GM12873 (cell line): Measurements from ENCODE around the gene MCU.

ENCODE experiments used
- CTCF ChIP-seq: IDR thresholded peaks from 2 replicates; pipeline ENCODE4 v1.5.1; 2012; ENCODE audit warnings: low read depth, mild to moderate bottlenecking, moderate library complexity, low read length, control low read depth; ENCODE audit not compliant: insufficient read depth; ENCODE audit errors: missing control alignments

The MCU gene

DNA sequence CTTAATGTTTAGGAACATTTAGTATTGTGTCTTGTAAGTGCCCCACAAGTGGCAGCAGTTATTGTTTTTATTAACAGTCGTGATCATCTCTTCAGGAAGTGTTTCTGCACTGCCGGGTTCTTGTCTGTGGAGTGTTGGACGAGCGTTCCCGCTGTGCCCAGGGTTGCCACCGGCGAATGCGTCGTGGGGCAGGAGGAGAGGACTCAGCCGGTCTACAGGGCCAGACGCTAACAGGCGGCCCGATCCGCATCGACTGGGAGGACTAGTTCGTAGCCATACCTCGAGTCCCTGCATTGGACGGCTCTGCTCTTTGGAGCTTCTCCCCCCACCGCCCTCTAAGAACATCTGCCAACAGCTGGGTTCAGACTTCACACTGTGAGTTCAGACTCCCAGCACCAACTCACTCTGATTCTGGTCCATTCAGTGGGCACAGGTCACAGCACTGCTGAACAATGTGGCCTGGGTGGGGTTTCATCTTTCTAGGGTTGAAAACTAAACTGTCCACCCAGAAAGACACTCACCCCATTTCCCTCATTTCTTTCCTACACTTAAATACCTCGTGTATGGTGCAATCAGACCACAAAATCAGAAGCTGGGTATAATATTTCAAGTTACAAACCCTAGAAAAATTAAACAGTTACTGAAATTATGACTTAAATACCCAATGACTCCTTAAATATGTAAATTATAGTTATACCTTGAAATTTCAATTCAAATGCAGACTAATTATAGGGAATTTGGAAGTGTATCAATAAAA is 240.5 kb downstream of the MCU start:
- no peak for TF ChIP-seq CTCF

DNA sequence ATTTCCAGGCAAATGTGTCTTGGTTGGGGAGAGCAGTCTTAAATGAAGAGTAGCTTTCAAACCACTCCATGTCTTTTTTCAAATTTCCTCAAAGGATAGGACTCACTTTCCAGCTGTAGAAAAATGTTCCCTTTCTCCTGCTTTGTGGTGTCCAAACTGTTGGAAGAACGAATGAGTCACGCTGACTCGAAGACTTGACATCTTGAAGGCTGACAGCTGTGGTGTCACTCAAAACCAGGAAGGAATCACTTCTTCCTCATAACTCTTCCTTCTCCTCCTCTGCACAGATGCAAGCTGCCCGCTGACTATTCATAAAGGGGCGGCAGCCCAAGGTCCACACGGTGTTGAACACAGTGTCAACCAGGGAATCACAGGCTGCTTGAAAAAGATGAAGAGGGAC is 243.4 kb downstream of the MCU start:
- no peak for TF ChIP-seq CTCF
